HG02623 (cell line): ENCODE results near the gene GABARAP.

ENCODE experiments used
- ATAC-seq: cut with Tn5 transposase; IDR thresholded peaks from one replicate; pipeline ENCODE4 v1.9.1; 2021; ENCODE audit warnings: moderate library complexity; ENCODE audit not compliant: unreplicated experiment

The GABARAP gene

DNA sequence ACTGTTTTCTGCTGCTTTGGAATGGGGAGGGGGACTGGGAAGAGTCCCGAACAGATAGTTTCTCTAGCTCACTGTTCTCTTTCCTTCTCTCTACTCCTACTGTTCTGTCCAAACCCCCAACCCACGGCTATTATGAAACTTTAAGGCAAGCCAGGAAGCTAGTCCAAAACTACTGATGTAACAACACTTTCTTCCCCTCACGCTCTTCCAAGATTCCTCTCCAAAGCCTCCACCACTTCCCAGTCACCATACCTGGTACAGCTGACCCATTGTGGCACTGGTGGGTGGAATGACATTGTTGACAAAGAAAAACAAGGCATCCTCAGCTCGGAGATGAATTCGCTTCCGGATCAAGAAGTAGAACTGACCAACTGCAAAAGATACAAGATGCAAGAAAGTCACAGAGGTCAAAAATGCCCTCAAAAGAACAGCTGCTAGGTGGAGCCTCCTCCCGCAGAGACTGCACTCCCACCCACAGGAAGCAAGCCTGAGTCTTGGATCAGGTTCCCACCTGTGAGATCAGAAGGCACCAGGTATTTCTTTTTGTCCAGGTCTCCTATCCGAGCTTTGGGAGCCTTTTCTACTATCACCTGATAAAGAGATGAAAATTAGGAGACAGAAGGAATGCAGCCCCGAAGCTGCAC is 1.0 kb downstream of the GABARAP start:
- ATAC-seq: no peak

DNA sequence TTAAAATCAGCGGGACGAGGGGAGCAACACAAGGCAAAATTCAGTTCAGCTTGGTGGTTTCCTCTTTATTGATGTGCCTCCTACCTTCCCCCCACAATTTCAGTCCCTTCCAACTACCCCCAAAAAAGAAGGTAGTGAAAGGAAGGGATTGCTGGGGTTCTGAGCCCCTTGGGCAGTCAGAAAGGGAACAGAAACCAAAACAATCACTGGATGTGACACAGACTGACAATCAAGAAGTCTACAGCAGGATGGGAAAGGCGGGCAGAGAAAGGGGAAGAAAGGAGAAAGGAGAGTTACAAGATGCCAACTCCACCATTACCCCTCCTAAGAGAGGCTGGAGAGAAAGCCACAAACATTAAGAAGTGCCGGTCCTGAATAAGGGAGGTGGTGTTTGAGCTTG is 1.9 kb downstream of the GABARAP start:
- ATAC-seq: no peak

DNA sequence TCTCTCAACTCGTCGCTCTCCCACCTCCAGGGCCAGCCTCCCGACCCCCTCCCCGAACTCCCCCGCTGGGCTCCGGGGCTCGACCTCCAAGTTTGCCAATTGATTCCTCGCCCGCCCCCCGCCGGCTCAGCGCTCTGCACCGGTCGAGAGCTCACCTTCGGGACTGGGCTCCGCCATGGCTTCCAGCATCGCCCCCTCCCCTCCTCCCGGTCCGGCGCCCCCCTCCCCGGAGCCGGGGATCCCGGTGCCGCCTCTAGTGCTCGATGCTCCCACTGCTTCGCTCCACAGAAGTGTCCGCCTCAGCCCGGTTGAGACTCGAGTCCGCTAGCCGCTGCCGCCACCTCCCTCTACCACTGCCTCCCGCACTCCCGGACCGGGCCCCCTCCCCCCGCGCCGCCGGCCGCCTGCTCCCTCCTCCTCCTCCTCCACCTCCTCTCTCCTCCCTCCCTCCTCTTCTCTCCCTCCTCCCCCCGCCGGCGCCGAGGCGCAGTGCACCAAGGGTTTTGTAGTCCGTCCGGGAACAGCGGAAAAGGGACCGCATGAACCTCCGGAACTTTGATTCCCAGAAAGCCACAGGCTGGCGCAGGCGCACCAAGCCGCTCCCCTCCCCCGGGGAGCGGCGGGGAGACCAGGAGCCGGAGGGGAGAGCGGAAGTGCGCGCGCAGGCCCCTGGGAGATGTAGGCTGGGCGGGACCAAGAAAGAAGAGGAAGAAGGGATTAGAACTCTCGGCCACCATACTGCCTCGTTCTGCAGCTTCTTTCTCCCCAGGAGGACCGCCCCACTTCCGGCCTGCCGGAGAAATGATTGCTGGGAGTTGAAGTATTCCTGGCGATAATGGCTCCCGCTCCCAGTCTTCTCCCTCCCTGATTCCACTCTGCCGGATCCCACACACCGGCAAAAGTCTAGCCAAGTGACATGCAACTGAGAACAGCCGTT is 2.9 kb downstream of the GABARAP start, which contains the start of gene PHF23:
Gene PHF23, minus strand, starts transcription at position 367 of the 937 bp plus-strand sequence. Its CDS starts 178 bp downstream, at position 189.
- ATAC-seq: peak; percentile 49

DNA sequence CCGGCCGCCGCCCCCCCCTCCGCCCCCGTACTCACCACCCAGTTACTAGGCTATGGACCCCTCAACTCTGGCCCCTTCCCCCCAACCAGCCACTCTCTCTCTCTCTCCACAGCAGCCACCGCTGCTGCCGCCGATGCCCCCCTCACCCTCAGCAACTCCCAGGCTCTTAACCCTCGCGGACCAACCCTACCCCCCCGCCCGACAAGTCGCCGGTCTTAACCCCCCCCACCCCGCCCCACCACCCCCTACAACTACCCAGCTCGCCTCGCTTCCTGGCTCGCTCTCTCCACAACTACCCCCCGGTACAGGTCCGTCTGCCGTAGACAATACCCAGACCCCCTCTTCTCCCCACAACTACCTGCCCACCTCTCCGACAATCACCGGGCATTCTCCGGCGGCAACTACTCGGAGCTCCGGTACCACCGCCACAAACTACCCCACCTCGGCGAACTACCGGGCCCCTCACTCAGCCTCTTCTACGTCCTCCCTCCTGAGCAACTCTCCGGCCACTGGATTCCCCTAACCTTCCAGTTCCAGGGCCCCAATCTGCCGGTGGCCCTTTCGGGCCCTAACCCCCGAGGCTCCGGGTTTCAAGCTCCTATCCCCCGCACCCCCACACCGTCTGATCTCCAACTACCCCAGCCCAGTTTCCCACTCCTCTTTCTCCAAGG is 3.7 kb downstream of the GABARAP start:
- ATAC-seq: no peak

DNA sequence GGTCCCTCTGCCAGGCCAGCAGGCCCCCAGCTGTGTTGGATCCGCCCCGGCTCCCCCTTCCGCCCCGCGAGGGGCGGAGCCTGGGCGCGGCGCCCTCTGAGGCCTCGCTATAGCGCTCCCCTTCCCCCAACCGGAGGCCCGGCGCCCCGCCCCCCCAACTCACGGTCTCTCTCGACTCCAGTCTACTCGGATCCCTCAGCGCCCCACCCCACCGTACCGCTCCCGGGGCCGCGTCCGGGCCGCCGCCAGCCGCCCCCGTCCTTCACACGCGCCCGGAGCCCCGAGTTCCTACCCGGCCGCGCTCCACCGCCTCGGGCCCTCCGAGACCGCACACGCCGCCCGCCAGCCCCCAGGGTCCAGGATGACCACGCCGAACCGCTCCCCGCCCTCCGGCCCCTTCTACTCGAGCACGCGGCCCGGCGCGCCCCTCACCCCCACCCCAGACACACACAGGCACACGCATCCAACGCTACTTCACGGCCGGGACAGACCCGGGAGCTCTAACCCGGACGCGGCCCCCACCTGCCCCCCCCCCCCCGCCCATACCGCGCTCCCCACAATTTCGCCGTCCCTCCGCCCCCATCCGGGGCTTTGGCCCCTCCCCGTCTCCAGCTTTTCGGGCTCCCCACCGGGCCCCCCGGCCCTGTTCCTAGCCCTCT is 4.4 kb downstream of the GABARAP start:
- ATAC-seq: no peak

DNA sequence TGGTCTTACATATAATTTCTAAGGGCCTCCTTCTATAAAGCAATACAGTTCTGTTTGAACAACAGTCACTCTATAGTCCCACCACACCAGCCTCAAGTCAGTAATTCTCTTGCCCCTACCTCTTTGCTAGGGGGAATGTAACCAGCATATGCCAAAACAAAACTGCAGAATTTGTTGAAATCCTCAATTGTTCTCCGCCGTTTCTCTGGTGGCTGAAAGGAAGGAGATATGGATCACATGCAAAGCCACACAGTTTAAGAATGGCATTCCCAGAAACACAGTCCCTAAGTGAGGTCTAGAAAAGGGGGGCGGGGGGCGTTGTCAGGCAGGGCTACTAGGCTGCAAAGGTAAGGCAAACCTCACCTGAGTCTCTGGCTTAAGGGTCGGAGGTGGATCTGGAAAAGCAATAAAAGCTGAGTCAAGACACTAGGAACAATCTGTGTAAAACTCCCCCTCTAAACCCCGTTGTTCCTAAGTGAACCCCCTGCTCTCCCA is 4.9 kb downstream of the GABARAP start:
- ATAC-seq: no peak

DNA sequence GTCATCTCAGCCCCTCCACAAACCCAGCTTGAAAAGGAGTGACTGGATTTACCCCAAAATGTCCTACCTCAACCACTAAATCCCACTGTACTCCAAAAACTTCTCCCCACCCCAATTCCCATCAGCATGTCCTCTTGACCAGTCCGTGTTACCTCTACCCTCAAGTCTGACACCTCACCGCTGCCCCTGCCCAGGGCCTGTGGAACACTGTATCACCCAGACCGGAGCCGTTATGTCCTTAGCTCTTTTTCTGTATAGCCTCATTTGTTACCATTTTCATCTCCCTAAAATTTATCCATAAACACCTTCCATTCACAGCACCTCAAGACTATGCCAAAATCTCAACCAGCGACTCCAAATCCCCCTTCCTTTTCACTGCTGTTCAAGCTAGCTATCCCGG is 5.4 kb downstream of the GABARAP start:
- ATAC-seq: no peak

DNA sequence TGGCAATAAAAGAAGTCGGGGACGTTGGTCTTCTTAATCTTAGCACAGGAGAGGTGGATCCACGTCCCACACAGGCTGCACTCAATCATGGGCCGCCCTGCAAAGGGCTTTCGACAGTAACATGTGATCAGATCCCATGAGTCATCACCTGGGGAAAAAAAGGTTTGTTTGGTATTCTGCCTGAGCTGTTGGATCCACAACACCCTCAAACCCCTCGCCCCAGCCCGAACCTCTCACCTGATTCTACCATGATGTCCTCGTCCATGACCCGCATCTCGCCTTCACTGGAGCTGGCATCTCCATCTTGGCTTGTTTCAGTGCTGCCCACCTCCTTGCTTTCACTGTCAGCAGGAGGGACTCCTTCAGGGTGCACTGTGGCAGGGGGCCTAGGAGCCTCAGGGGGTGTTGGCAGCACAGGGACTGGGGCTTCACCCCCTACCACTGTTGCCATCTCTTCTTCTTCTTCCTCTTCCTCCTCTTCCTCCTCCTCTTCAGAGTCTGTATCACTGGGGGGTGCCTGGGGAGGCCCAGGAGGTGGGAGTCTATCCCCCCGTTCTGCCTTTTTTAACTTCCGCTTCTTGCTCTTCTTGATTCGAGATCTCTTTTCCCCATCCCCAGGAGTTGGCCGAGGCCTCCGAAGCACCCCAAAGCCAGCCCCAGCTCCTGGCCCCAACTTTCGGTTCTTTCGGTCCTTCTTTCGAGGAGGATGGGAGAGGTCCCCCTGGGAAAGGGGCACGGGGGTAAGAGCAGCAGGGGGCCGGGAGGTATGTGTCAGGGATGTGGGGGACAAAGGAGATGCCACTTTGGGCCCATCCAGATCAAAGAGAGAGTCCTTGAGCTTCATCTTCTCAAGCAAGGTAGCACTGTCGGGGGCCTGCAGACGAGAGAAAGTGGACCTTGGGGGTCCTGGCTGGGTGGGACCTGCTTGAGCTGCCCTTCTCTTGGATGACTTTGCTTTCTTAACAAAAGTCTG is 6.3 kb downstream of the GABARAP start:
- no peak for ATAC-seq

DNA sequence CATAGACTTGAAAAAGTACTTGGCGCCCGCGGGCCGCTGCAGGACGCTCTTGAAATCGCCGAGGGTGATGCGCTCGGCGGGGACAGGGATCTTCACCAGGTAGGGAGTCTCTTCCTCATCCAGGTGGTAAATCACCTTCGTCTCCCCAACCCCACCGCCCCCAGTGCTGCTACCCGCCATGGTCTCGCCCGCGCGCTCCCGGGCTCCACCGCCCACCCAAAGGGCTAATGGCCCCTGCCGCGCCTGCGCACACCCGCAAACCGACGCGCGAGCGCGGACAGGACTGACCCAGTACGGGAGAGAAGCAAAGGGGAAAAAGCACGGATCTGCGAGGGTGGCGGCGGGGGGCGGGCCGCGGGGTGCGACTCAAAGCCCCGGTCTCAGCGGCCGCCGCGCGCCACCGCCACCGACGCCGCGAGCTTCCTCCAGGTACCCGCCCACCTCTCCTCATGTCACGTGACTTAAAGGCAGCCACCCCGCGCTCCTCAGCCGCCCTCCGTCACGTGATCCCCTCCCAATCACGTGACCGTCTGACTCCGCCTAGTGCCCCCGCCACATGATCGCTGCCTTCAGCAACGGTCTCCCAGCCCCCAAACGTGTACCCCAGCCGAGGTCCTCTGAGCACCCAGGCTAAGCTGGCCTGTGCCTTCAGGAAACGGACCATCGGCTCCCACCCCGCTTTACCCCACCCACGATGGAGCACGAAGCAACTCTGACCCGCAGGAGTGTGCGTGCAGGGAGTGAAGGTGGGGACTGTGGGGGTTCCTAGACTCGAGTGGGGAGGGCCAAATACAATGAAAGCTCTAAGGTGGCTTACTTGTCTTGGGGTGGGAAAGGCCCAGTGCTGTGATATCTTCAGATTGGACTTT is 7.9 kb downstream of the GABARAP start, which contains the start of gene DVL2:
Gene DVL2, minus strand, starts transcription at position 435 of the 869 bp plus-strand sequence. Its CDS starts 255 bp downstream, at position 180.
- peak; percentile 51 for ATAC-seq

DNA sequence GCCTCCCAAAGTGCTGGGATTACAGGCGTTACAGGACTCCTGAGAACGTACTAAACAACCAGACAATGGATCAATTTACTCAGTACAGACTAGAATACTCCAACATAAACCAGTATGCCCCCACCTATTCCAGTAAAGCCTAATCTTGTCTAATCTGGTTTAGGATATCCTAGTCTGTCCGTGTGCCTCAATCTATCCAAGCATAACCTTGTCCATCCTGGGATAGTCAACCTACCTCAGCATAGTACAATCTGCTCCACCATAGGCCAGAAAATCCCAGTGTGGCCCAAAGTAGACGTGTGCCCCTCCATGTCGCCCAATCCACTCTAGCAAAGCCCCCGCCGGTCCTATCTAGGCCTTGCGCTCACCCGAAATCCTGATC is 8.6 kb downstream of the GABARAP start:
- ATAC-seq: no peak

DNA sequence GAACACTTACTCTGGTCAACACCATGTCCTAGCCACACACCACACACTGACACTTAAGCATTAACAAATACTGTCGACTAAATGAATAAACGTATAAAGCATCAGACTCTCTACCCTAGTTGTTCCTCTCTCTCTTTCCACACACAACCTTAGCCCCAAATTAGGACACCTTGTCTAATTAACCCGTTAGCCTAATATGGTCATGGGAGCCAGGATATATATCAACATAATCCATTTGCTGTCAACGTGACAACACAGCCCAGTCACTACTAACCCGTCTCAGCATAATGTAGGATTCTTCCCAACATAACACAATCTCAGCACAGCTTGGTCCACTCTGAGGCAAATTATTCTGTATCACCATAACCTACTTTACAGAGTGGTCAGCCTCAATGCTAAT is 10.1 kb downstream of the GABARAP start:
- ATAC-seq: no peak

DNA sequence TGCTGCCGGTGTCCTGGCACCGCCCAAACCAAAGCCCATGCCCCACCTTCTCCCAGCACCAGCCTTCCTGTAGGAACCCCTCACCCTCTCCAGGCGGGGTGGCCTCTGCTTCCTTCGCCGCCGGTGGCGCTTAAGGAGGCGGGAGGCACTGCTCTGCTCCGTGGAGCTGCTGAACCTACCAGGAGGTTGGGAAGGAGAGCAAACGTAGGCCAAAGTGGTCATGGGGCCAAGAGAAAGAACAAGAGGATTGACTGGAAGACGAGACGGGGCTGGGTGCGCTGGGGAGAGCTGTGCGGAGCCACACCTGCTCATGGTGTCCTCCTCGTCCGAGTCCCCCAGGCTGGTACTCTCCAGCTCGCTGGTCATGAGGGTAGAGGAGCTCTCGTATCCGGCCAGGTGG is 12.7 kb downstream of the GABARAP start:
- no peak for ATAC-seq

DNA sequence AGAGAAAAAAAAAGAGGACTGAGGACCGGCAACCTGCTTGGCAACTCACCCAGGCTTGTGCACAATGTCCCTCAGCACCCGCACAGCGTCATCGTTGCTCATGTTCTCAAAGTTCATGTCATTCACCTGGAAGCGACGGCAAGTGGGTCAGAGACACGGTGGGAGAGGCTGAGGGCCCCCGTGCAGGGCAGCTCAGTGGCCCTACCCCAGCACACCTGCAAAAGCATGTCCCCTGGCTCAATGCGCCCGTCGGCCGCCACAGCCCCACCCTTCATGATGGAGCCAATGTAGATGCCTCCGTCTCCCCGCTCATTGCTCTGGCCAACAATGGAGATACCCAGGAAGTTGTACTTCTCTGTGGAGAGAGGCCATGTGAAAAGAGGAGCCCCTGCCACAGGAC is 13.3 kb downstream of the GABARAP start:
- no peak for ATAC-seq

DNA sequence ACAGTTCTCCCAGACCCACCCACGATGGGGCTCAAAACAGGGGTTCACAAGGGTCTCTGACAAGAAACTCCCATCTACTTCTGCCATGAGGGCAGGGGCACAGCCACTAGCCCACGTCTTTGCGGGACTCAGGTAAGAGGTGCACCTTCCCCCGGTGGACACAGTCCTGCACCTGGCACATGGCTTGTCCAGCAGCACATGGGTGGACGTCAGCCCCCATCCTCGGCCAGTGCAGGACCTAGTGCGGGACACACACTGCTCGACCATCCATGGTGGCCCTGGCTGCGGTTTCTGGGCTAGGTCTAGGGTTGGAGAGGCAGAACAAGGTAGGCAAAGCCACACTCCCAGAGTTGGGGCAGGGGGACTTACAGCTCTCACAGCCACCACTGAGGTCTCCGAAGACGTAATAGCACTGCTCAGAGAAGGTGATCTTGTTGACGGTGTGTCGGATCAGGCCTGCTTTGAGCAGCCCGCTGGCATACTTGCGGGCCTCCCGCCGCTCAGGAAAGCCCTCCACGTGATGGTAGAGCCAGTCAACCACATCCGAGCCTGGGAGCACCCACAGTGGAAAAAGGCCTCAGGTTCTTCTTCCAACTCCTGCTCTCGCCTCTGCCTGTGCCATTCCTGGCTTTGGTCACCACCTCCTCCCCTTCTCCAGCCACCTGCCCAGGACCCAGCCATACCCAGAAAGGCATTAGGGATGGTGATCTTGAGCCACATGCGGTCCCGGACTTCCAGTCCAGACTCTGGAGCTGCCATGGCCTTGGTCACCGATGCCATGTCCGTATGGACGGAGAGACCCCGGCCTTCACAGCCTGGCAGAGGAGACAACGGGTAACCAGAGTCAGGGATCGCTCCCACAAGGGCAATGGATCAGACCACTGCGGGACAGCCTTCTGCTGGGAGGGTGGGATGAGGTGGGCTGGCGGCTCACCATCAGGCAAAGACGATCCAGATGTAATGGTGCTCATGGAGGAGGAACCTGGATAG is 15.2 kb downstream of the GABARAP start:
- no peak for ATAC-seq

DNA sequence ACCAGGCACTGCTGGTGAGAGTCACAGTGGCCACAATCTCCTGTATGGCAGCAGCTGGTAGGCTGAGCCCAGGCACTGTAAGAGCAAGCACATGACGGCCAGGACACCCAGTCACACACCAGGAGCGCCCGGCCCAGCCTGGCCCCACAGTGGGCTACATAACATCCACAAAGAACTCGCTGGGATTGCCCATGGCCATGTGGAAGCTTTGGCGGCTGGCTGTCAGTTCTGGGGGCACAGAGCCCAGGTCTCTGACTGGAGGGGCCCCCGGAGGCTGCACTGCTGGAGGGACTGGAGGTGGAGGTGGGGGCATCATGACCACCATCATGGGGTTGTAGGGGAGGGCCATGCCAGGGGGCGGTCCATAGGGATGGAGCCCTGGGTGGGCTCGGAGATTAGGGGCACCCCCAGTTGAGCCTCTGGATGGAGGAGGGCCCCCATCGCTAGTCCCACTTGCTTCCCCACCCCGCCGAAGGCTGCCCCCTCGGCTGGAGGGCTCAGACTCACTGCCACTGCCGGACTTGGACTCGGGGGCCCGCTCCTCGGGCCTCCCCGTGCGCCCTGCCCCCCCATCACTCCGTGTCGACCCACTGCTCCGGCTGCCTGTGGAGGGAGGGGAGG is 16.4 kb downstream of the GABARAP start:
- ATAC-seq: no peak

DNA sequence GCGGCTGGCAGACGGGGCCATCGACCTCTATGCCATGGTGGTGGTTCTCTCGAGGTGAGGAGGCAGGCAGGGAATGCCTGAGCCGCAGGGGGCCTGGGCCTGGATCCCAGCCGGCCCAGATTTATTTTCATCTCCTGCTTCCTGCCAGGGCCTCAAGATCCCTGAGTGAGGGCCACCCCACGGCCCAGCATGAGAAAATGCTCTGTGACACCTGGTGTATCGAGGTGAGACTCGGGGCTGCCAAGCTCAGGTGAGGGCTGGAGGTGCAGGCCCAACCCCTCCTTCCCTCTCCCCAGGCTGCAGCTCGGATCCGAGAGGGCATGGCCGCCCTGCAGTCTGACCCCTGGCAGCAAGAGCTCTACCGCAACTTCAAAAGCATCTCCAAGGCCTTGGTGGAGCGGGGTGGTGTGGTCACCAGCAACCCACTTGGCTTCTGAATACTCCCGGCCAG is 17.6 kb downstream of the GABARAP start:
- no peak for ATAC-seq

DNA sequence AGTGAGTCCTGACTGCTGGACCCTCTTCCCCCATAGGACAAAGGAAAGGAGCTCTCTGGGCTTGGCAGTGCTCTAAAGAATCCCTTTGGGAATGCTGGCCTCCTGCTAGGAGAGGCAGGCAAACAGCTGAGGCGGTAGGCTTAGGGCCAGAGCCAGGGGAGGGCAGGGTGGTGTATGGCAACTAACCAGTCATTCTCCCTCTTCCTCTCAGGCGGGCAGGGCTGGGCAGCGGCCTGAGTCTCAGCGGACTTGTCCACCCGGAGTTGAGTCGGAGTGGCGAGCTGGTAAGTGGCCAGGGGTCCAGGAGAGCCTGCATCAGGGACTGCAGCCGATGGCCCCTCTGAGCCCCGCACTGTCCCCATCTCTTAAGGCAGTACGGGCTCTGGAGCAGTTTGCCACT is 18.1 kb downstream of the GABARAP start:
- no peak for ATAC-seq
